Smooth muscle cell (in vitro differentiated cells): ENCODE results near the gene LRRC8D. TPM values are rescaled to one million over a fixed set of nuclear protein-coding genes. Genes with fewer than 3 reads are reported as not detected.

Source experiments
- DNase-seq: peaks from one replicate; lab custom pipeline; 2025; ENCODE audit not compliant: unreplicated experiment; lab: John Stamatoyannopoulos, UW
- H2AFZ ChIP-seq: fragments of 200-600 bp; sonication (generic); 2 replicates; pipeline ENCODE4 v1.6.0; 2016; ENCODE audit warnings: antibody characterized with exemption, low read depth, mild to moderate bottlenecking
- H3F3A ChIP-seq: fragments of 200-600 bp; sonication (generic); 2 replicates; pipeline ENCODE4 v1.6.0; 2017; ENCODE audit warnings: antibody characterized with exemption, low read depth
- H3K27ac ChIP-seq: fragments of 200-600 bp; sonication (generic); 2 replicates; pipeline ENCODE4 v1.5.1; 2016; ENCODE audit warnings: low read depth, mild to moderate bottlenecking
- H3K27me3 ChIP-seq: fragments of 200-600 bp; sonication (generic); 2 replicates; pipeline ENCODE4 v1.6.1; 2016; ENCODE audit warnings: low read depth, mild to moderate bottlenecking
- H3K36me3 ChIP-seq: fragments of 200-600 bp; sonication (generic); 2 replicates; pipeline ENCODE4 v1.5.1; 2016; ENCODE audit warnings: low read depth
- H3K4me1 ChIP-seq: fragments of 200-600 bp; sonication (generic); 2 replicates; pipeline ENCODE4 v1.5.1; 2016; ENCODE audit warnings: low read depth
- H3K4me2 ChIP-seq: fragments of 200-600 bp; sonication (generic); 2 replicates; pipeline ENCODE4 v1.6.0; 2016; ENCODE audit warnings: mild to moderate bottlenecking
- H3K4me3 ChIP-seq: fragments of 200-600 bp; sonication (generic); 2 replicates; pipeline ENCODE4 v1.5.1; 2016; ENCODE audit warnings: mild to moderate bottlenecking
- H3K79me2 ChIP-seq: fragments of 200-600 bp; sonication (generic); 2 replicates; pipeline ENCODE4 v1.6.0; 2016; ENCODE audit warnings: low read depth, mild to moderate bottlenecking
- H3K9ac ChIP-seq: fragments of 200-600 bp; sonication (generic); 2 replicates; pipeline ENCODE4 v1.6.0; 2016; ENCODE audit warnings: low read depth
- H3K9me3 ChIP-seq: fragments of 200-600 bp; sonication (generic); replicated peaks from 2 replicates; pipeline ENCODE4 v1.5.1; 2016; ENCODE audit warnings: low read depth
- H4K20me1 ChIP-seq: fragments of 200-600 bp; sonication (generic); 2 replicates; pipeline ENCODE4 v1.6.0; 2016; ENCODE audit warnings: low read depth
- WGBS: methylation state at CpG from one replicate; pipeline ENCODE4 v1.1.7; 2016; ENCODE audit warnings: low lambda C conversion rate; 5-methylcytosine and 5-hydroxymethylcytosine counted together
- polyA plus RNA-seq: library from polyadenylated mRNA; unstranded; fragments of >200 nt; fragmentation: Nextera tagmentation; extraction: Ambion mirVana; gene quantifications from 2 replicates; pipeline ENCODE4 v1.2.1, GENCODE V29; 2016
- total RNA-seq: library from RNA; depleted of rRNA; stranded (reverse); fragments of >200 nt; gene quantifications from 2 replicates; pipeline ENCODE4 v1.2.3, GENCODE V29; 2014
- TF ChIP-seq, protein P1 (sequence below): fragments of 200-600 bp; sonication (generic); IDR thresholded peaks from 2 replicates; pipeline ENCODE4 v1.5.1; 2017; ENCODE audit warnings: borderline replicate concordance, mild to moderate bottlenecking, antibody characterized with exemption; ENCODE audit not compliant: insufficient read depth, poor library complexity, severe bottlenecking

Gene LRRC8D
- total and polyA plus RNA-seq, 2 experiments from 2014 or later: 5.2 to 25.1 TPM

DNA sequence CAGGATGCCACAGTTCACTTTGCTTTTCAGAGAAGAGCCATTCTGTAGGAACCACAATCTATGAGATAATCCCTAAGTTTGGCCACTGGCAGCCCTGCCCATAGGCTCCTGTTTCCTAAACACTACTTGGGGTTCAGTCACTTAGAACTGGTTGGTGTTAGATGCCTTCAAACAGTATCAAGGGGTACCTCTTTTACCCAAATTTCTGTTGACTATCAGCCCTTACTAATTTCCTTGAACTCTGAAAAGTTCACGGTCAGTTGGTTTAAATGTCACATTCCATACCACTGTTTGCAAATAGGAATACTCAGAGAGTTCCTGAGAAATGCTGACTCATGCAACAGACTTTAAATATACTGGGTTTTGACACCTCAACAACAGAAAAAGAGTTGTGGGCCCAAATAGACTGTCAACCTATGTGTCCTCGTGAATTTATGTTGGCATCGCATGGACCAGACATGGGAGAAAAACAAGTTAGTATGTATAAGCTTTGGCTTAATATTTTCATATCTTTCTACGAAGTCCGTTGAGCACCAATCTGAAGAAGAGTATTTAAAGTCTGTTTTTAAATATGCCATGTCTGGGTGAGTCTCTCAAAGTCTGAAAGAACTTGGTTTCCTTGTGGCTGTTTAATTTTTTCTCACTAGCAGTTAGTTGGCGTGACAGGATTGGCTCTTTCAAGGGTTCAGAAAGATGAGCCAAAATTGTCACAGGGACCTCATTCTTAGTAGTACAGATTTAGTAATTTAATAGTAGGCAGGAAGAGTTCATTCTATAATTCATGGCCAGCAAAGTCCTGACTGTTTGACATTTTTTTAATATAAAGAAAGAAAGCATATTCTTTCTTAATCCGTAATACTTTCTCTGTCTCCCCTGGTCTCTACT, 117.6 kb downstream of the LRRC8D start:
- no peaks in the 10 kb centered on the region for H3K9me3 ChIP-seq
- no peak overlapping the region for H3K27ac ChIP-seq
- H3K79me2 ChIP-seq: no peaks in the 10 kb centered on the region
- TF ChIP-seq, protein P1, sequence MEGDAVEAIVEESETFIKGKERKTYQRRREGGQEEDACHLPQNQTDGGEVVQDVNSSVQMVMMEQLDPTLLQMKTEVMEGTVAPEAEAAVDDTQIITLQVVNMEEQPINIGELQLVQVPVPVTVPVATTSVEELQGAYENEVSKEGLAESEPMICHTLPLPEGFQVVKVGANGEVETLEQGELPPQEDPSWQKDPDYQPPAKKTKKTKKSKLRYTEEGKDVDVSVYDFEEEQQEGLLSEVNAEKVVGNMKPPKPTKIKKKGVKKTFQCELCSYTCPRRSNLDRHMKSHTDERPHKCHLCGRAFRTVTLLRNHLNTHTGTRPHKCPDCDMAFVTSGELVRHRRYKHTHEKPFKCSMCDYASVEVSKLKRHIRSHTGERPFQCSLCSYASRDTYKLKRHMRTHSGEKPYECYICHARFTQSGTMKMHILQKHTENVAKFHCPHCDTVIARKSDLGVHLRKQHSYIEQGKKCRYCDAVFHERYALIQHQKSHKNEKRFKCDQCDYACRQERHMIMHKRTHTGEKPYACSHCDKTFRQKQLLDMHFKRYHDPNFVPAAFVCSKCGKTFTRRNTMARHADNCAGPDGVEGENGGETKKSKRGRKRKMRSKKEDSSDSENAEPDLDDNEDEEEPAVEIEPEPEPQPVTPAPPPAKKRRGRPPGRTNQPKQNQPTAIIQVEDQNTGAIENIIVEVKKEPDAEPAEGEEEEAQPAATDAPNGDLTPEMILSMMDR: no peak
- DNase-seq: no peak
- no peaks in the 10 kb centered on the region for H4K20me1 ChIP-seq
- no peak overlapping the region for H2AFZ ChIP-seq
- H3K4me2 ChIP-seq: peak overlapping the region; percentile 43
- peaks cover 18% of the 10 kb centered on the region for H3K4me1 ChIP-seq
- H3K36me3 ChIP-seq: peaks cover 4% of the 10 kb centered on the region
- WGBS: 84% methylated on average over 7 of the region's 7 CpGs
- no peaks in the 10 kb centered on the region for H3F3A ChIP-seq
- H3K4me3 ChIP-seq: no peak overlapping the region
- no peaks in the 10 kb centered on the region for H3K27me3 ChIP-seq
- no peak overlapping the region for H3K9ac ChIP-seq

DNA sequence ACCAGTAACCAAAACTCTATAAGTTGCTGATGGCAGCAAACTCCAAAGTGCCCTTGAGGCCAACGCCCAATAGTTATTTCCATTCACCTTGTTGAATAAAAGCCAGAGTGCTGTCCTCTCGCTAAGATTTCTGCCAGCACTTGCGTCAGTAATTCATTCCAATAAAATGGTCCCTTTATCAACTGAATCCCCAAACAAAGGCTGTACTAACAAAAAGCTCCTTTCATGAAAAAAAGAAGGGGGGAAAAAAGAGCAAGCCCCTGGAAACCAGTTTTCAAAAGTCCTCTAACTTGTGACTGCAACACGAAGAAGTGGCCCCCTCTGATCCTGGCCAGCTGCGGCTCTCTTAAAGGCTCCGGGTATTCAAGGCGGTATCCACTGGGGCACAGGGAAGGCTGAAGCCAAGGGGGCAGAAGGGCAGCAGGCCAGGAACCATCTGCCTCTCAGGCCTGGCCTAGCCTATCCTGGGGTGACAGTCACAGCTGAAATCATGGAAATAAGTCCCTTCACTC, 118.3 kb downstream of the LRRC8D start:
- no peak for DNase-seq
- Histone ChIP-seq H3K79me2 (no peaks in the 10 kb centered on the region), H3K27me3 (no peaks in the 10 kb centered on the region), H3K4me2 (no peak overlapping the region), H2AFZ (no peak overlapping the region), H3K4me3 (no peak overlapping the region), H3K27ac (no peak overlapping the region), H3K9ac (no peak overlapping the region), H3K4me1 (peaks cover 25% of the 10 kb centered on the region), H4K20me1 (no peaks in the 10 kb centered on the region), H3K36me3 (peaks cover 1% of the 10 kb centered on the region), H3F3A (peaks cover 5% of the 10 kb centered on the region), H3K9me3 (no peaks in the 10 kb centered on the region)
- WGBS: 89% methylated on average over 7 of the region's 7 CpGs
- TF ChIP-seq, protein P1: no peak

DNA sequence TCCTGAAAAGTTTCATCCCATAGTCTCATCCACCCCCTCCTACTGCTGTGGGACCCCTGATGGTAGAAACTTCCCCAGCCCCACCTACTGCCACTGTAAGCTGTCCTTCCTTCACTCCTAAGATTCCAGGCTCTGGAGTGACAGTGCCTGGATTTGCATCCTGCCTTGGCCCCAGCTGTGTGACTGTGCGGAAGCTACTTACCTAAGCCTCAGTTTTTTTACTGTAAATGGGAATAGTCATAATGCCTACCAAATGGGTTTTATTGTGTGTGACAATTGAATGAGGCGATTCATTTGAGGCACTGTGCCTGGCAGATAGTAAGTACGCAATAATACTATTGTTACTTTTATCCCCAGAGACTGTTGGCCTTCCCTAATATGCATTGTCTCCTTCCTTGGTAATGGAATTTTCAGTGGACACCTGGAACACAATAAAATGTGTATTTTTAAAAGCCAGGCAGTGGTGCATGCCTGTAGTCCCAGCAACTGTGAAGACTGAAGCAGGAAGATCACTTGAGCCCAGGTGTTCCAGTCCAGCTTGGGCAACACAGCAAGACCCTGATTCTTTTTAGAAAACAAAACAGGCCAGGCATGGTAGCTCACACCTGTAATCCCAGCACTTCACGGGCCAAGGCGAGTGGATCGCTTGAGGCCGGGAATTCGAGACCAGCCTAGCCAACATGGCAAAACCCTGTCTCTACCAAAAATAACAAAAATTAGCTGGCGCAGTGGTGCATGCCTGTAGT, 119.0 kb downstream of the LRRC8D start:
- Histone ChIP-seq H3K27me3 (no peaks in the 10 kb centered on the region), H3K27ac (no peak overlapping the region), H3K9ac (no peak overlapping the region), H3K9me3 (no peaks in the 10 kb centered on the region), H3F3A (peaks cover 8% of the 10 kb centered on the region), H2AFZ (no peak overlapping the region), H3K36me3 (no peaks in the 10 kb centered on the region), H3K4me1 (peaks cover 32% of the 10 kb centered on the region), H3K4me2 (no peak overlapping the region), H4K20me1 (no peaks in the 10 kb centered on the region), H3K79me2 (no peaks in the 10 kb centered on the region), H3K4me3 (no peak overlapping the region)
- WGBS: 96% methylated on average over 9 of the region's 9 CpGs
- DNase-seq: no peak
- TF ChIP-seq, protein P1: no peak
